HG03575 (cell line): ENCODE results near the gene SORCS2.

Experiments used
- ATAC-seq: cut with Tn5 transposase; IDR thresholded peaks from one replicate; pipeline ENCODE4 v1.9.1; 2021; ENCODE audit not compliant: unreplicated experiment, insufficient number of reproducible peaks, low FRiP score; ENCODE audit errors: extremely low read depth

SORCS2 gene

DNA sequence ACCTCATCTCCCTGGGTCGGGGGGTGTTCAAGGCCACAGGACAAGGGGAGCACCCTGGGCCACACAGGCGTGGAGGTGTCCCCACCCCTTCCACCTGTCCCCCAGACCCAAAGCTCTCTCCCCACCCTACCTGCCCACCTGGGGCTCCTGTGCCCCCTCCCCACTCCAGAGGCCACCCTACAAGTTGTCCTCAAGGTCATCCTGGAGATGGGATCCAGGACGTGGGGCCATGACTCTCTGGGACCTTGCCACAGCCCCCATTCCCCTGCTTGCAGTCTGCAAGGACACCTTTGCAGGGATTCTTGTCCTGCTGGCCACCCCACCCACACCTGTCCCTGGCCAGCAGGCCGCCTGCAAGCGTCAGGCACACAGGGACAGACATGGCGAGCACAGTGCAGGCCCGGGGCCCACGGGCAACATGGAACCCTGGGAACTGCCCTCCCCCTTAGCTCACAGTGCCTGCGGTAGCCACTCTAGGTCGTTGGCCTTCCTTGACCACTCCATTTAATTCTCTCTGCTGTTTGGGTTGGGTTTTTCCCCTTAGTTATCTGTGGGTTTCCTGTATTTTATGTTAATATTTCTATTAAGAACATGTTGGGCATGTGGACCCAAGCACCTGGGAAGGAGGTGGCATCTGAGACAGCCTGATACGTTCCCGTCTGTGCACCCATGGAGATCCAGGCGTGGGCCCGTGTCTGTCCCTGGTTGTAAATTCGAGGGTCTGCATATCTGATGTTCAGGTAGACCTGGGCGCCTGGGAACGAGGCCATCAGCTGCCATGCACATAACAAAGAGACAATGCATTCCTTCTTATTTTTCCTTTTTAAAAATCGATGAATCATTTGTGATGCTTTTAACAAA lies 549.8 kb downstream of the SORCS2 start:
- no peak for ATAC-seq

DNA sequence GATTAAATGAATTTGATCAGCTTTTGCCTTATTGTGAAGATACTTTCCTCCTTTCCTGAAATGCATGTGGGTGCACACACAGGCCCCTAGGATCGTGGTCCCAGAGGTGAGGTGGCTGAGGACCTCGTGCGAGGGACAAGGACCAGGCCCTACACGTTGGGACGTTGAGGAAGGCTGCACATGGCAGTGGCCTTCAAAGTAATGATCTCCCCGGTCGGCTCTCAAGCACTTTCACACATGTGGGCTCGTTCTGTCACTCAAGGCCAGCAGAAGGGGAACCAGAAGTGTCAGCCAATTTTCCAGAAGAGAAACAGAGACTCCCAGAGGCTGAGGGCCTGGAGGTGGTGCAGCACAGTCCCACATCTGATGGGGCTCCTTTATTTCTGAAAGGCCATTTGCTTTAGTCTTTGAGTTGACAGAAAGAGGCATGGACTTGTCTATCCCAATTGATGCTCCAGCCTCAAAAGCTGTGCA lies 550.5 kb downstream of the SORCS2 start:
- no peak for ATAC-seq

DNA sequence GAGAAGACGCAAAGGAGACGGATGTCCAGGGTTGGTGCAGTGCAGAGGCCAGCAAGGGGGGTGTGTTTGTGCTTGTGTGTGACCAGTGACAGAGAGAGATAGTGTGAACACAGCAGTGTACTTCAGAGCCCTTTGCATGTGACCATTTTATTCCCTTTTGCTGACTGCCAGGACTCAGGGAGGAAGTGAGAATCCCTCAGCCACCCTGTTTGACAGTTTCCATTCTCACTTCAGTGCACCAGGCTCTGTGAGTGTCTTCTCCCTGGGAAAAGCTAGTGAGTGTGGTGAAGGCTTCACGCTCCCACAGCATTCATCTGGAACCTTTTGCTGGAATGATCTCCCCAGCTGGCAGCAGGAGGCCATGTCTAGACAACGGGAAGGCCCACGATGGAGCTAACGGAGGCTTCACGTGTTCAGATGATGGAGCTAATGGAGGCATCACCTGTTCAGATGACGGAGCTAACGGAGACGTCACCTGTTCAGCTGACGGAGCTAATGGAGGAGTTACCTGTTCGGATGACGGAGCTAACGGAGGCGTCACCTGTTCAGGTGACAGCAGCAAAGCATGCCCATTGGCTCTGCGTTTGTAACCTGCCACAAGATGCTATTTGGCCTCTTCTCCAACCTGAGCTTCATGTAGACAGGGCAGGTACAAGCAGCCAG lies 551.9 kb downstream of the SORCS2 start:
- no peak for ATAC-seq

DNA sequence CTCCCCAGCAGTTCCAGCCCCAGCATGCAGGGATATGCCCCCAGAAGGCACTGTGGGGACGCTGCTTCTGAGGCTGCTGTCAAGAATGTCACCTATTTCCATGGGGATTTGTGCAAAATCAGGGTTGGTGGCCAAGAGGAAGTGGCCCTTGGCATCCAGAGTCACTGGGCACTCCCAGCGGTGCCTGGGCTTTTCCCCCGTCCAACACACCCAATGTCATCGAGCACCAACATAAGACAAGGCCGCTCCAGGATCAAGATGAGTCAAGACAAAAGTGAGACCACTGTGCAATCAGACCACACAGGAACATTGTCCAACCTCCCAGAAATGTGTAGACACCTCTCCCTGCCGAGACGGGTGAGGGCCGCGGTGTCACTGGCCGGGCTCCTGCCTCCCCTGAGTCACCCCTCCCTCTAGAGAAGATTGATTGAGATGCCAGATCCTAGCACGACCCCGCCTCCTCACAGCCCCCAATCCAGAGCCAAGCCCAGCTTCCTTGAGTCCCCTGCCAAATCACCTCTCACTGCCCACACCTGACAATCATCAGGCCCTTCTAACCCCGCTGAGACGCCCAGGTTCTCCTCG lies 553.1 kb downstream of the SORCS2 start:
- ATAC-seq: no peak

DNA sequence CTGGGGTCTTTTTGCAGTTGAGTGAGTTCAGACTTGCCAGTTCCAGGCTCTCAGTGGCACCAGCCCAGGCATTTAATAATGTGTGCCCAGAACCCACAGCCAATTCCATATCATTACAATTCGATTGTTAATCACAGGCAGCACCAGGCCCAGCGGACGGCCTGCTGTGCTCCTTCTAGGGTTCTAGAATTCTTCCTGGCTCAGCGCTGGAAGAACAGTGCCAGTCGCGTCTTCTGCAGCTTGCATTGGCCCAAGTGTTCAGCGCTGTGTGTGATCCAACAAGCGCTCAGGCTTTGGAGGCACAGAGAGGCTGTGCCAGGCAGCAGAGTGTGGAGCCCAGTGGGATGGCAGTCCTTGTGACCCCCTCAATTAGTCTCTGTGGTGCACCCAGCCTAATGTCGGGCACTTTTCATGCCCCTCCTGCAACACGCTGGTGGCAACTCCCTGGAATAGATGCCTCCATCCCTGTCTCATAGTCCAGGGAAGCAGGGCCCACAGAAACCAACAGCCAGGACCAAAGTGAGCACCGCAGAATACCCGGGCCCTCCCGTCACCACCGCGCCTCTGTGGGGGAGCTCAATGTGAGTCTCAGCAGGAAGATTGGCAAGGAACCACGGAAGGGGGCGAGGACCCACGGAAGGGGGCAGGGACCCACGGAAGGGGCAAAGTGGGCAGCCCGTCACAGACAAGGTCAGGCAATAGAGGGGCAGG lies 554.2 kb downstream of the SORCS2 start:
- no peak for ATAC-seq

DNA sequence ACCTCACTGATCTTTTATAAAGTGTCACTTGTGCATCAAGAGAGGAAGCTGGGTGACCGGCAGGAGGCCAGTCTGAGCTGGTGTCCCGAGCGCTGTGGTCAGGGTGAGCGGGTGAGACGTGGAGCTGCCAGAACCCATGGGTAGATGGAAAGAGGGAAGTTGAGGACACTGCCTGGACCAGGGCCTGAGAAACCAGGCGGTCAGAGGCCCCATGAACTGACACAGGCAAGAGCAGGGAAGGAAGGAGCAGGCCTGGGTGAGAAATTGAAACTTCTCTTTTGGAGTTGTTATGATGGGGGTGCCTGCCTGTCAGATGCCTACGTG lies 554.7 kb downstream of the SORCS2 start:
- no peak for ATAC-seq

DNA sequence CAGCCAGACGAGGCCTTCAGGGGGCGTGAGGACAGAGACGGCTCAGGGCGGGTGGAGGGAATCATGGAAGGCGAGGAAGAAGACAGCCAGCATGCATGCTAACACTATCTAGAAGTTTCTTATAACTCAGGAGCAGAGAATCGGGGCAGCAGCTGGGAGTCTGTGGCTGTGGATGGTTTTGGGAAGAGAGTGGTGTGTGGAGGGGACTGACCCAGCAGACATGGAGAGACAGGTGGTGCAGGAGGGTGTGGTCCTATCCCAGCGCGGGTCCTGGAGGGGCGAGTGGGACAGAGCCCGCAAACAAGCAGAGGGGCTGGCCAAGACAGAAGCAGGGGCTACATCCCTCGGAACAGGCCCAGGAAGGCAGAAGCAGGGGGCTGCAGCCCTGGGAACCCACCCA lies 555.2 kb downstream of the SORCS2 start:
- ATAC-seq: no peak

DNA sequence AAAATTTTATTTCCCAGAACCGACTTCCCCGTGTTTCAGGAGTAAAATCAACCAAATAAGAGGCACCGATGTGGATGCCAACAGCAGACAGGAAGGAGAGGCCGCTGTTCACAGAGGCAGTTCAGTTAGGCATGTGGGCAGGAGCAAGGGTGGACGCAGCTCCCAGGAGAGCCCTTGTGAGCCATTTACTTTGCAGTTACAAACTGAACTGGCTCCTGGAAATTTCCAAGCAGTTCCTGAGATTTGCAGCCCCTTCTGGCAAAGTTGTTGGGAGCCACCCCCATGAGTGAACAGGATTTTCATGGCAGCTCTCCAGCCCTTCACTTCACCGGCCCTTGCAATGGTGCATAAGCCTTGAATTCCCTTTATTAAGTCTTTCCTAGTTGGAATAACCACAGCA lies 558.2 kb downstream of the SORCS2 start:
- no peak for ATAC-seq

DNA sequence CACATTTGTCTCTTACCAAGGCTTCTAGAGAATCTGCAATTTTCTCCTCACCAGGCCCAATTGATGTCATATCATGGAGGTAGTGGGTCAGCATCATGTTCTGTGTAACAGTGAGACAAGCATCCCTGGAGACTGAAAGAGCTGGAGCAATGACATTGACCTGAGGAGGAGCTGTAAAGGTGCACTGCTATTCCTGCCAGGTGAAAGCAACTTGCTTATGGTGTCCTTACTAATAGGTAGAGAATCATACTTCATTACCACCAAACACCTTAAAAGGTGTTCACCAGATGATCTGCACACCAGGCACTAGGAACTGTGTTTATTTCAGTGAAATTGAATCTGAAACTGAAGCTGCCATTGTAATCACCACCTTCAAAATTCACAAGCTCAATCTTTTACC lies 558.6 kb downstream of the SORCS2 start:
- no peak for ATAC-seq

DNA sequence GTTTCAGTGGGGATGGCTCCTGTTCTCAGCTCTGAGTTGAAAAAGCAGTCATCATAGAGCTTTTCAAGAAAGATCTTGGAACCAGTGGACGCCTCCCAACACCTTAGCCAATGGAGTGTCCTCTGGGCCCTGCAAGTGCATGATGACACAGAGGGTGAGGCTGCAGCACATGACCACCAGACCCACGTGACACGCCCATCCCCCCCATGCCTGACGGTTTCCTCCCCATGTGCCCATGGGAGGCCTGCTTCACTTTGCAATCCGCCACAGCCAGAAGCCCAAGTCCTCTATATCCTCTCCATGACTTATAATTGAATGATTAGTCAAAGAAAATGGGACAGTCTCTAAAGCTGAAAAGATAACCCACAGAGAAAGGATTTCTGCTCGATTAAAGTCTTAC lies 560.3 kb downstream of the SORCS2 start:
- no peak for ATAC-seq

DNA sequence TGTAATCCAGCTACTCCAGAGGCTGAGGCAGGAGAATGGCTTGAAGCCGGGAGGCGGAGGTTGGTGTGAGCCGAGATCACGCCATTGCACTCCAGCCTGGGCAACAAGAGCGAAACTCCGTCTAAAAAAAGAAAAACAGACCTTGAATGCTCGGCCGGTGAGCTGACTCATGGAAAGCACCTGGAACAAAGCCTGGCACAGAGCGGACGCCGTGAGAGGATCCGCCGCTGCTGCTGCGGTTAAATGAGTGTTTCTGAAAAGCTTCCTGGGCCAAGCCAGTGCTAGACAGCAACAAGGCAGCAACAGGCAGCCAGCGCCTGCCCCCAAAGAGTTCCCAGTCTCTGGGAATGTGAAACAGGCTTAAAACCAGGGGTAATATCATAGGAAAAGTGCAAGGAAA lies 560.9 kb downstream of the SORCS2 start:
- ATAC-seq: no peak

DNA sequence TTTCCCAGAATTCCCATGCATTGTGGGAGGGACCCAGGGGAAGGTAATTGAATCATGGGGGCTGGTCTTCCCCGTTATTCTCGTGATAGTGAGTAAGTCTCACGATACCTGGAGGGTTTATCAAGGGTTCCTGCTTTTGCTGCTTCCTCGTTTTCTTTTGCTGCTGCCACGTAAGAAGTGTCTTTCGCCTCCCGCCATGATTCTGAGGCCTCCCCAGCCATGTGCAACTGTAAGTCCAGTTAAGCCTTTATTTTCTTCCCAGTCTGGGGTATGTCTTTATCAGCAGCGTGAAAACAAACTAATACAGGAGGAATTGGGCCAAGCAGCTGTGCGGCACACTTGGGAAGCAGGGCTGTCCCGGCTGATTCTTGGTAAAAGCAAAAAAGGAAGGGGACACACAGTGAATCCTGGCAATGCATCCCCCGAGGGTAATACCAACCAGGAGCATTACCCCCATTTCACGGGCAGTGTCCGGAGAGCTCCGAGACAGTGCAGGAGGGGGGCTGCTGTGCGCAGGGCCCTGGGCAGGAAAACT lies 561.7 kb downstream of the SORCS2 start:
- ATAC-seq: no peak

DNA sequence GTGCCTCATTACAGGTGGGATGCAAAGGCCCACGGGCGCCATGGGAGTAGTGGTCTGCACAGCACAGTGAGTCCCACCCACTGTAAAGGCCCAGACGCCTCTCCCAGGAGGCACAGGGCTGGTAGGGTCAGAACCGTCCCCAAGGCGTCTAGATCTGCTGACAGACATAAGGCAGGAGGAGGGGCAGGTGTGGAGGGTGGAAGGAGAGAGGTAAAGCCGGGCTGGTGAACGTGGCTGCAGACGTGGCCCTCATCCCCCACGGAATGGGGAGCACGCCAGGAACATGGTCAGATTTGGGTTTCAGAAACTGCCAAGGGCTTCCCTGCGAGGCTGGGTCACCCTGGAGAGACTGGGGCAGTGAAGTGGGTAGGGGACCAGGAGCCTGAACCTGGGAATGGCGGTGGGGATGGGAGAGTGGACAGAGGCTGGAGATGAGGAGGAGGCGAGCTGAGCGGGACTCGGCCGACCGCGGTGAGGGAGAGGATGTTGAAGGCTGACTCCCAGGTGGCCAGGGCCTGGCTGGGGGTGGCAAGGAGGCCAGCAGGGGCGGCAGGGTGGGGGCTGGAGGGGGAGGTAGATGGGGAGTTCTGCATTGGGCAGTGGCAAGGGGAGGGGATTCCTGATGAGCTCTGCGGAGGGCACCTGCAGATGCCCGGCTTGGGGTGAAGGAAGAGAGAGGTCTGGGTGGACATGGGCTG lies 562.4 kb downstream of the SORCS2 start:
- ATAC-seq: no peak

DNA sequence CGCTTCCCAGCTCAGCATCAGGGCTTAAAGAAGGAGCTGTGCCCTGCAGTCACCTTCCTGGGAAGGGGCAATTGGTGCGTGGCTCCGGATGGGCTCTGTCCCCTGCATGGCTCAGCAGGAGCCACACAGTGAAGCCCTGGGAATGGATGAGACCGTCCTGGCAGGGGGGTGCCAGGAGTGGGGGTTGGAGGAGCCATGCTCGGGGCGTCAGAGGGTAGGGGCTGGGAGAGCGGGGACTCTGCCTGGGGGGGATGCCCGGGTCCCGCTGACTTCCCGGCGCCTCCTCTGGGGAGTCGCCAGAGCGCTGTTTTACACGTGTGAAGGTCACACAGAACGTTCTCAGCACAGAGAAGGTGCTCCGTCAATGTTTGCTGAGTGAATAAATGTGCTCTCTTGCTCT lies 563.2 kb downstream of the SORCS2 start:
- ATAC-seq: no peak

DNA sequence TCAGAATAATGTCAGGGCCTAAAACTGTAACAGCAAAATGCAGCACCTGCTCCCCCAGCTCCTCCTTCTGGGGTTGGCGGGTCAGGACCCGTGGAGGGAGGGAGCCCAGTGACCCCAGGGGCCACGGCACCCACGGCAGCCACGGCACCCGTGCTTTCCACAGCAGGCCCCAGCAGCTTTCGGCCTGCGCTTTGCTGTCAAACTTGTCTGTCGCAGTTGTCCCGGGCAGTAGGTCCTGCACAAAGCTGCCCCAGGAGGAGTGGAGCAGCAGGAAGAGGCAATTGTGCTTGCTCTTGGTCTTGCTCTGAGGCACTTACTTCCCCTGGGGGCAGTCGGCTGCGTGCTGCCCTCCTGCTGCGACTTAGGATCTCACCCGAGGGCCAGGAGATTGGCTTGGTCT lies 563.7 kb downstream of the SORCS2 start:
- ATAC-seq: no peak

DNA sequence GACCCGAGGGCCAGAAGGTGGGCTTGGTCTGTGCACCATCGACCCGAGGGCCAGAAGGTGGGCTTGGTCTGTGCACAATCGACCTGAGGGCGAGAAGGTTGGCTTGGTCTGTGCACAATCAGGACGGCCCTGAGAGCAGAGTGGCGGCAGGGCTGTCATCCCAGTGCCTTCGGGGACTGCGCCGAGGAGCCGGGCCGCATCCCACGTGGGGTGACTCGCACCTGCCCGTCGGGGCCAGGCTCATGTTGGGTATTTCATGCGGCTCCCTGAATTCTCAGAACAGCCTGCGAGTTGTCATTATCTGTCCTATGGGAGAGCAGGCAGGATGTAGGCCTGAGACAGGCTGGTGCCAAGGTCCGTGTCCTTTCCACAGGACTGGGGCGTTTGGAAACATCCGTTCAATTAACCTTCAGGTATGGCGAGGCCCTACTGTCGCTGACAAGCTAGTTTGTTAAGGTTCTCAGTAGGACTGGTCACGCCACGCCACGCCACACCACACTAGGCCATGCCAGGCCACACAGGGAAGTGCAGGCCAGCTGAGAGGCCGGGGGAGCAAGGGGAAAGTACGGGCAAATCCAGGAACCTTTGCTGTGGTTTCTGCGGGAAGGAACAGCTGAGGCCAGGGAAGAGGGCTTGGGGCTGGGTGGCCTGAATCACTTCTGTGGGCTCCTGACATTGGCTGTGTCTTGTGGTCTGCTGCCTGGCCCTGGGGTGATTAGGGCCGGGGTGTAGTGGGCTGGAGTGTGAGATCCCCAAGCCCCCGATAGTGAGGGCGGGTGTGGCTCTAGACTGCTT lies 564.4 kb downstream of the SORCS2 start:
- ATAC-seq: no peak

DNA sequence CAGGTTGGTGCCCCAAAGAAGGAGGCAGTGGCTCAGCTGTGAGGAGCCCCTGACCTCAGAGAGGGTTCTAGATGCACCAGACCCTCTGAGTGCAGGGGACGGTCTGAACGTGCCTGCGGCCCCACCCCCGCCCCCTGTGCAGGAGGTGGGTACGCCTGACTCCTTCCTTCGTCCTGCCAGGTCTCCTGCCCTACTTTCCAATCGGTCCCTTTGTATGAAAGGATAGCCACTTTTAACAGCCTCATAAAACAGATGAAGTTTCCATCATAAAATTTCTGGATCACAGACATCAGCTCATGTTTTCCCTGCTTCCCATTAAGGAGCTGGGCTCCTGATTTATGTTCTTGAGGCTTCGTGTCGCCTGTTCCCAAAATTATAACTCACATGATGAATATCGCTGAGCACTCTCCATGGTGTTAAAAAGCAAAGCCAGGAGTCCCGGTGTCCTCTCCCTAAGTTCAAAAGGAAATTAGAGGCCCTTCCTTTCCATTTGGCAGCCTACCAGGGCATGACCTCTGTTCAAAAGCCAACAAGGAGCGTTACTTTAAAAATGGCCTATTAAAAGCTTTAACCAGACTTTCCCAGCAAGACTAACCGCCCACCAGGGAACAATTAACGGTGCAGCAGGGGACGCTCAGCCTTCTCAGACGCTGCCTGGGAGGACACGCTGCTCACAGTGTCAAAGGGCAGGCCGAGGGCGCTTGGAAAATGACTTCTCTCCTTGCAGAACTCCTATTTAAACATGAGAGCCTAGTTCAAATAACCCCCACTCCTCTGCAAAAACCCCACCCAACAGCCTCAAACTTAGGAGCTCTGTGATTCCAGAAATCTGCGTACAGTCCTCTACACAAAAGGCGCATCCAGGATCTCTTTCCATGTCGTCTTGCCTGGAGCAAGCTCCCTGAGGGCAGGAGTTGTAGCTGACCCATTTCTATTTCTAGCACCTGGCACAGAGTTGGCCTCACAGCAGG lies 565.4 kb downstream of the SORCS2 start:
- no peak for ATAC-seq
